ENCODE results near the gene PTPRN2.

DNA sequence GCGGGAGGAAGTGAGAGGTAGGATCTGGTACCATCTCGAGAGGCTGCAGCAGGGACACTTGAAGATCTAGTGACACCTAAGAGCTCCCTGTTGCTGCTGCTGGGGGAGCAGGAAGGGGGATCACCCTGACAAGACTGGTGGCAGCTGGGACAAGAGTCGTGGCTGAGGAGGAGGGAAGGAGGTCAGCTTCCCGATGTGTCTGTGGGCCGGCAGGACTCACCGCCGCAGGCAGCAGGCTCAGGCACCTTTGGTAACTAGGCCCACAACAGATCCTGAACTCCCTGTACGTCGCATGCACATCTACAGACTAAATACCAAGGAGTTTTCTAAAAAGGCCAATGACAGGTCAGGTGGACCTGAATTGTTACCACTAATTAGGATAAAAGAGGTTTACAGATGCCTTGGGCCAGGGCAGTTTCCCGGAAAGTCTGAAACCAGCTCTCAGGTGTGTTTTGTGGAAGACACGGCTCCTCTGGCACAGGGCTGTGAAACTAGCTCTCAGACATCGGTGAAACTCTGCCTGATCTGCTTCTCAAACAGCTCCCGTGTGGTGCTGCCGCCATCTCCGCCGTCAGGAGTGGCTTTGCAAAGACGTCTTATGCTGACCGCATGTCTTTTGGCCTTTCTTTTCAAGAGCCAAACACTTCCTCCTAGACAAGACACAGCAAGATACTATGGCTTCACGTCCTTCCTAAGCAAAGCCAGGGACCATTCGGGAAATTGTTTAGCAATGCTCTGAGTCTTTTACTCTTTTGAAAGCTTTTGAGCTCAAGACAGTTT is 609.7 kb downstream of the PTPRN2 start:
- TF ChIP-seq, protein P1, sequence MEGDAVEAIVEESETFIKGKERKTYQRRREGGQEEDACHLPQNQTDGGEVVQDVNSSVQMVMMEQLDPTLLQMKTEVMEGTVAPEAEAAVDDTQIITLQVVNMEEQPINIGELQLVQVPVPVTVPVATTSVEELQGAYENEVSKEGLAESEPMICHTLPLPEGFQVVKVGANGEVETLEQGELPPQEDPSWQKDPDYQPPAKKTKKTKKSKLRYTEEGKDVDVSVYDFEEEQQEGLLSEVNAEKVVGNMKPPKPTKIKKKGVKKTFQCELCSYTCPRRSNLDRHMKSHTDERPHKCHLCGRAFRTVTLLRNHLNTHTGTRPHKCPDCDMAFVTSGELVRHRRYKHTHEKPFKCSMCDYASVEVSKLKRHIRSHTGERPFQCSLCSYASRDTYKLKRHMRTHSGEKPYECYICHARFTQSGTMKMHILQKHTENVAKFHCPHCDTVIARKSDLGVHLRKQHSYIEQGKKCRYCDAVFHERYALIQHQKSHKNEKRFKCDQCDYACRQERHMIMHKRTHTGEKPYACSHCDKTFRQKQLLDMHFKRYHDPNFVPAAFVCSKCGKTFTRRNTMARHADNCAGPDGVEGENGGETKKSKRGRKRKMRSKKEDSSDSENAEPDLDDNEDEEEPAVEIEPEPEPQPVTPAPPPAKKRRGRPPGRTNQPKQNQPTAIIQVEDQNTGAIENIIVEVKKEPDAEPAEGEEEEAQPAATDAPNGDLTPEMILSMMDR (IDR thresholded peaks at IDR 0.05 in 2 of 3, conservative IDR thresholded peaks at IDR 0.05 in 1 of 3; ENCODE audit: borderline replicate concordance in 1 of 3, insufficient read depth in 1 of 3, low read depth in 2 of 3, low read length in 2 of 3), result no peak
- no peak for TF ChIP-seq TCF7L2 (IDR thresholded peaks at IDR 0.05; ENCODE audit: borderline replicate concordance, extremely low read depth, insufficient read depth, insufficient read length)
- TF ChIP-seq RAD21 (IDR thresholded peaks at IDR 0.05; ENCODE audit: low read depth), result no peak
- no peak for TF ChIP-seq POLR2A (IDR thresholded peaks at IDR 0.05; ENCODE audit: borderline replicate concordance, extremely low read depth, insufficient read depth, insufficient read length)
- TF ChIP-seq EZH2 (IDR thresholded peaks at IDR 0.05), result no peak
